ENCODE results near the gene SYNPO2.

DNA sequence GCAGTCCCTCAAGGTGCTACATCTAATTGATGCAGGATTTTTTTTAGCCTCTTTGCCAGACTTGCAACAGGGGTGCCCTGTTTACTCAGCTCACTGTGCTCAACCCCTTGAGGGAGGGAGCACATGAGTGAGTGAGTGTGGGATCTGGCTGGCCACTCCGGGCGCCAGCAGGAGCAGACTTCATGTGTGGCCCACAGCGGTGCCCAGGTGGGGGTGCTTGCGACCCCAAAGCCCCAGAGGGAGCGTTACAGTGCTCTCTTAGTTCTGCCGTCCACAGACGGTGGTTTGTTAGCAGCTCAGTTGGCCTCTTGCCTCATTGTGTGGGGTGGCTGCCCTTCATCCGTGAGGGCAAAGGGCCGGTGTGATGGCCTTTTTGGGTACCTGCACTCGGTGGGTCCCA lies 165.3 kb downstream of the SYNPO2 start:
- TF ChIP-seq, protein P1, sequence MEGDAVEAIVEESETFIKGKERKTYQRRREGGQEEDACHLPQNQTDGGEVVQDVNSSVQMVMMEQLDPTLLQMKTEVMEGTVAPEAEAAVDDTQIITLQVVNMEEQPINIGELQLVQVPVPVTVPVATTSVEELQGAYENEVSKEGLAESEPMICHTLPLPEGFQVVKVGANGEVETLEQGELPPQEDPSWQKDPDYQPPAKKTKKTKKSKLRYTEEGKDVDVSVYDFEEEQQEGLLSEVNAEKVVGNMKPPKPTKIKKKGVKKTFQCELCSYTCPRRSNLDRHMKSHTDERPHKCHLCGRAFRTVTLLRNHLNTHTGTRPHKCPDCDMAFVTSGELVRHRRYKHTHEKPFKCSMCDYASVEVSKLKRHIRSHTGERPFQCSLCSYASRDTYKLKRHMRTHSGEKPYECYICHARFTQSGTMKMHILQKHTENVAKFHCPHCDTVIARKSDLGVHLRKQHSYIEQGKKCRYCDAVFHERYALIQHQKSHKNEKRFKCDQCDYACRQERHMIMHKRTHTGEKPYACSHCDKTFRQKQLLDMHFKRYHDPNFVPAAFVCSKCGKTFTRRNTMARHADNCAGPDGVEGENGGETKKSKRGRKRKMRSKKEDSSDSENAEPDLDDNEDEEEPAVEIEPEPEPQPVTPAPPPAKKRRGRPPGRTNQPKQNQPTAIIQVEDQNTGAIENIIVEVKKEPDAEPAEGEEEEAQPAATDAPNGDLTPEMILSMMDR (conservative IDR thresholded peaks at IDR 0.05; ENCODE audit: low read depth, low read length), result no peak
- TF ChIP-seq EZH2 (IDR thresholded peaks at IDR 0.05; ENCODE audit: low read length, unreplicated experiment), result no peak
